IPS-NIHi11 (cell line): Measurements from ENCODE around the gene RYR3.

Experiments
- DNase-seq: peaks from one replicate; pipeline ENCODE4 v3.0.0; 2012; ENCODE audit warnings: mixed read lengths, low spot score

The RYR3 gene

DNA sequence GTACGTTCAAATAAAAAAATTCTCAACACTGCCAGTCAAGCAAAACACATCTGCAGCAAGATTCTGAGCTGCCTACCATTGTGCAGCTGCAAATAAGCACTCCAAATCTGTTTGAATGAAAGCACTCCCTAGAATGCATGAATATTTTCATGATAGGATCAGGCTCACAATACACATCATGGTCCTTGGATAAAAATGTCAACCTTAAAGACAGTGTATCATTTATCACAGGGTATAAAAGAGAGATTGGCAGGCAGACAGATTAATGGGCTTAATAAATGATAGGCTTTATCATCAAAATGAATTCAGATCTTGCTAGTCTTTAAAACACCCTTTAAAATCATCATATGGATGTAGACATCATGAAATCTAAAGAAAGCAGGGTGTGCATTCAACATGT lies 9.2 kb downstream of the RYR3 start:
- DNase-seq: no peak

DNA sequence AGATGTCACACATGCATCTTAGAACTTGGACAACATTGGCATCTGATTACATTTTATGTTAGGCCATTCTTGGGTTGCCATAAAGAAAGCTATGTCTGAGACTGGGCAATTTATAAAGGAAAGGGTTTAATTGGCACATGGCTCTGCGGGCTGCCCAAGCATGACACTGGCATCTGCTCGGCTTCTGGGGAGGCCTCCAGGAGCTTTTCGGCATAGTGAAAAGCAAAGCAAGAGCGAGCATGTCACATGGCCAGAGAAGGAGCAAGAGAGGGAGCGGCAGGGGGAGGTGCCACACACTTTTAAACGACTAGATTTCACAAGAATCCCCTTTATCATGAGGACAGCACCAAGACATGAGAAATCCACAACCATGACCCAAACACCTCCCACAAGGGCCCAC lies 11.3 kb downstream of the RYR3 start:
- DNase-seq: no peak

DNA sequence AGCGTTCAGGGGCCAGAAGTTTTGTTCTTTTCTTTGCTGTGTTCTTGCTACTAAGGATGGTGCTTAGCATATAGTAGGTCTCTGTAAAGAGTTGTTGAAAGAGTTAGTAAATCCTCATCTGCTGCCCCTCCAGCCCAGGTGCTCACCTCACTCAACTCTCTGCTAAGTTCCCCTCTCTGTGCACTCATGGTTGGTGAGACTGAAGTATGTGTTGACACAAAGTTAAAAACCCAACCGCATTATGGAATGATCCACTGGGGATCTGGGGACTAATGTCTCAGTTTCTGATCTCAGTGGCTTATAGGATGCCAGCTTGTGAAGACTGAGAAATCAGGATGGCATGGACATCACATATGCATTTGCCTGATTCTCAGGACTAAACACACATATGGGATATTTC lies 13.8 kb downstream of the RYR3 start:
- DNase-seq: no peak

DNA sequence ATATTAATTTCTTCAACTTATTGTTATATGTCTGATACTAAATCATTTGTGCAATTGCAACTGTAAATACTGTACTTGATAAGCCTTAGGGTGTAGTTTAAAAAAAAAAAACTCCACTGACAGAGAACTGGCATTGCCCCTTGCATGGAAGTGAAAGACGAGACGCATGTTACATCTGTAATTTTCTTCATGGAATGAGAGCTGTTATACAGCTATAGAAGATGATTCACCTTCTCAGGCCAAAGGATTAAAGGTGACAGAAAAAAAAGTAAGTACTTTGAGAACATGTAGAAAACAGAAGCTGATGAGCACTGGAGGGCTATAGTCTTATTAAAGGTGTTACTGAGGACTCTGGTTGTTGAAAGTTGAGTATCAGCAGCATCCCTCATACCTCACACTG lies 16.1 kb downstream of the RYR3 start:
- DNase-seq: no peak

- DNase-seq: no peak
Observed at GRCh38 chr15:33328106-33328505, 17.3 kb downstream of the RYR3 start.

- DNase-seq: no peak
Observed at GRCh38 chr15:33329457-33329856, 18.7 kb downstream of the RYR3 start.

DNA sequence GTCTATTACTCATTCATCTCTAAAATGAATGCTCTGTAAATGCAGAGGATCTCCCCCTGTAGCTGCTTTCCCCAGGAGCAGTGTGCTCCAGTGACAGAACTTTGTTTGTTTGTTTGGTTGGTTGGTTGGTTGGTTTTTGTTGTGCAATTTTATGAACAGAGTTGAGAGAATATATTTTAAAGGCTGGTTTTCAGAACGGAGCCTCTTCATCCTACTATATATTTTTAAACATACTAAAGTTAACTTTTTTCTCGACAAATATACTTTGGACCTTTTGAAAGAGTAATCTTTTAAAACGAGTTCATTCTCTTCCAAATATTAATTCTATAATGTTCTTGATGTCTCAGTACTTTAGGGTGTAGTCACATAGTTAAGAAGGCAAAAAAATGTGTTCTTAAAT lies 20.2 kb downstream of the RYR3 start:
- no peak for DNase-seq

- peak; percentile 14 for DNase-seq
Observed at GRCh38 chr15:33341953-33342352, 31.2 kb downstream of the RYR3 start.

GRCh38 chr15:33343275-33343674 lies 32.5 kb downstream of the RYR3 start:
- no peak for DNase-seq

- no peak for DNase-seq
Observed at GRCh38 chr15:33344111-33344510, 33.3 kb downstream of the RYR3 start.

- no peak for DNase-seq
Observed at GRCh38 chr15:33344530-33344929, 33.8 kb downstream of the RYR3 start.

- DNase-seq: no peak
Observed at GRCh38 chr15:33354411-33354810, 43.6 kb downstream of the RYR3 start.

DNA sequence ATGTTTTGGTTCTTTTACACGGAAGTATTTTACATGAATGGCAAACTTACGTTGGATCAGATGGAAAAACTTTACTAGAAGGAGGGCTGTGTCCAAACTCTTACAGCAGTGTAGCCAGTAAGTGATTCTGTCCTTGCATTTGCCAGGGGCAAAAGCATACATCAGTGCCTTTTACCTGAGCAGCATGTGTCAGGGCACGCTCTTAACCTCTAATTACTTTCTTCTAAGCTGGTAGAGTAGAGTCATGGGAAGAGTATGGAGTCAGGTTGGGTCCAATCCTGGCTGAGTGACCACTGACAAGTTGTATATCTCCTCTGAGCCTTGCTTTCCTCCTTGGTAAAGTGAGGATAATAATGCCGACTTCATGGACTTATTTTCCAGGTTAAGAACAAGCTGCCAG lies 47.1 kb downstream of the RYR3 start:
- no peak for DNase-seq

GRCh38 chr15:33358306-33358705 lies 47.5 kb downstream of the RYR3 start:
- DNase-seq: no peak

DNA sequence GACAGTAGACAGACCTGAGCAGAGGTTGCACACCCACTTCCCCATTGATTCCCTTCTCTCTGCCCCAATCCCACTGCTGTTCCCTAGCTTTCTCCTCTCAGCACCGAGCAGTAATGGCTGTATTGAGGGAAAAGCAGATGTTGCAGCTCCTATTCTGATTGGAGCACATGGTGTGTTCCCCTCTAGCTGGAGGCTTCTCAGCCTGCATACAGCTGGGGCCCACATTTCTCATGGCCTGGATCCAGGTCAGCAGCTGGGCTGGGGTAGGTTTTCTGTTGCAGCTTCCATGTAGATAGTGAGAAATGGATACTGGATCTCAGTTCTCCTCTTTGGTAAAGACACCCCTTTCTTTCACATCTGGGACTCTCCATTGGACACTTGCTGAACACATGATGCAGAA lies 50.1 kb downstream of the RYR3 start:
- no peak for DNase-seq

DNA sequence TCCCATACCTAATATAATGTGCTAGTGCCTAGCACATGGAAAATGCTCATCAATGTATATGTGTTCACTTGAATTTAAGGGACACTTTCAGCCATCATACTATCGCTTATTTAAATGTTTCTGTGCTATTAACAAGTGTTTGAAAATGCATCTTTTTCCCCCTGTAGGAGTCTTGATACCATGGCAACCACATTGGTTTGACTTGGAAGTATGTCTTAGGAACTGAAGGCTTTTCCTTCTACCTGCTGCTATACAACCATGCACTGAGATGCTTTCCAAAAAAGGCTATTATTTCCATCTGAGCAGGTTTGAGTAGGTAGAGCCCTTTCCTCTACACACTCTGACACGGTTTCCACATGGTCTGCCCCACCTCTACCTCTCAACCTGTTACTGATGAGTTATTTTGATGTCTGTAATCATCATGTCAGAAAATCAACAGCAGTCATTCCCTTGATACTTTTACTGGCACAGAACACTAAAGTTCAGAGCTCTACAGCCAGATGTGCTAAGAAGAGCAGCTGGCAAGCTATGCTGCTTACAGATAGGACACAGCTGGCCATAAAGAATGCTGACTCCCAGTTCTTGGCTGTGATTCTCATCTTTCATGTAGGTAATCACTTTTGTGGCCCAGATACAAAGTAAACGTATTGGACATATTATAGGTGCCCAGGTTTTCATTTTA lies 59.3 kb downstream of the RYR3 start:
- DNase-seq: no peak

GRCh38 chr15:33370623-33371020 lies 59.9 kb downstream of the RYR3 start:
- no peak for DNase-seq

GRCh38 chr15:33371159-33371558 lies 60.4 kb downstream of the RYR3 start:
- no peak for DNase-seq

GRCh38 chr15:33374226-33374914 lies 63.6 kb downstream of the RYR3 start:
- no peak for DNase-seq

DNA sequence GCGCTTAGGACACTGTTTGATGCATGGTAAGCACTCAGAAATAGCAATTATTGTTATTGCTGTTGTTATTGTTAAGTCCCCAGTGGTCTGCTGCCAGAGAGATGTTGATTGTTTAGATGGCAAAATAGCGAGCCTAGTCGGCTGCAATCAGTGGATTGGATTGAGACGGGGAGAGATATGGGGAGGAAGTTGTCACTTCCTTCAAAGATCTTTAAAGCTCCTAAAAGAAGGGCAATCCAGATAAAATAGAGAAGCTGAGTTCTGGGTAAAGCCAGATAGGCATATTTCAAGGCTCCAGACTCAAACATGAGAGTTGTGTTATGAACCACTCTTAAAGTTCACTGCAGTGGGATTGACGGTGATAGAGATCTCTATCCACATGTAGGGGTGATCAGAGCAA lies 64.5 kb downstream of the RYR3 start:
- no peak for DNase-seq

GRCh38 chr15:33377204-33377603 lies 66.4 kb downstream of the RYR3 start:
- DNase-seq: no peak

- no peak for DNase-seq
Observed at GRCh38 chr15:33378866-33379480, 68.2 kb downstream of the RYR3 start.

GRCh38 chr15:33380406-33380805 lies 69.6 kb downstream of the RYR3 start:
- DNase-seq: no peak

- DNase-seq: no peak
Observed at GRCh38 chr15:33382491-33382890, 71.7 kb downstream of the RYR3 start.
